Measurements from ENCODE around the gene ALDH1B1.

Gene ALDH1B1

GRCh38 chr9:38367898-38368297, 24.6 kb upstream of the ALDH1B1 start:
- no peaks in the 10 kb centered on the region for H3K79me2 ChIP-seq (ENCODE audit: insufficient read depth, low read length)
- TF ChIP-seq CTCF (IDR thresholded peaks at IDR 0.05; ENCODE audit: insufficient read depth, low read length, poor library complexity, severe bottlenecking): no peak
- TF ChIP-seq EZH2phosphoT487 (conservative IDR thresholded peaks at IDR 0.05; ENCODE audit: low read length): no peak
- no peak overlapping the region for H3K4me3 ChIP-seq (ENCODE audit: insufficient read depth, low read length, poor library complexity, severe bottlenecking)

GRCh38 chr9:38368731-38369130, 23.8 kb upstream of the ALDH1B1 start:
- Histone ChIP-seq H2AFZ (ENCODE audit: low read depth, low read length, severe bottlenecking) (no peak overlapping the region), H3K4me3 (ENCODE audit: insufficient read depth, low read length, poor library complexity, severe bottlenecking) (no peak overlapping the region), H3K9me3 (ENCODE audit: insufficient read depth, low read length) (no peaks in the 10 kb centered on the region), H3K4me2 (ENCODE audit: low read depth, low read length, poor library complexity, severe bottlenecking) (no peak overlapping the region), H3K9ac (ENCODE audit: low read length) (no peak overlapping the region), H3K27ac (ENCODE audit: low read depth, low read length) (no peak overlapping the region), H3K36me3 (ENCODE audit: low read length) (no peaks in the 10 kb centered on the region), H3K9me2 (replicated peaks; ENCODE audit: insufficient read depth, low read length) (no peaks in the 10 kb centered on the region), H3F3A (ENCODE audit: insufficient read depth) (no peaks in the 10 kb centered on the region), H3K27me3 (ENCODE audit: low read length) (no peaks in the 10 kb centered on the region), H3K79me2 (ENCODE audit: insufficient read depth, low read length) (no peaks in the 10 kb centered on the region), H4K20me1 (ENCODE audit: low read depth, low read length) (no peaks in the 10 kb centered on the region)
- no peak for TF ChIP-seq CTCF (IDR thresholded peaks at IDR 0.05; ENCODE audit: insufficient read depth, low read length, poor library complexity, severe bottlenecking)
- TF ChIP-seq EZH2phosphoT487 (conservative IDR thresholded peaks at IDR 0.05; ENCODE audit: low read length): no peak

More at GRCh38 chr9:38367898-38368297, 24.6 kb upstream of the ALDH1B1 start:
- no peak overlapping the region for H3K4me2 ChIP-seq (ENCODE audit: low read depth, low read length, poor library complexity, severe bottlenecking)
- no peak overlapping the region for H2AFZ ChIP-seq (ENCODE audit: low read depth, low read length, severe bottlenecking)
- H3K9ac ChIP-seq (ENCODE audit: low read length): no peak overlapping the region
- no peaks in the 10 kb centered on the region for H4K20me1 ChIP-seq (ENCODE audit: low read depth, low read length)
- no peaks in the 10 kb centered on the region for H3K27me3 ChIP-seq (ENCODE audit: low read length)
- no peaks in the 10 kb centered on the region for H3K9me2 ChIP-seq (replicated peaks; ENCODE audit: insufficient read depth, low read length)
- H3K27ac ChIP-seq (ENCODE audit: low read depth, low read length): no peak overlapping the region
- H3K9me3 ChIP-seq (ENCODE audit: insufficient read depth, low read length): no peaks in the 10 kb centered on the region
- no peaks in the 10 kb centered on the region for H3K36me3 ChIP-seq (ENCODE audit: low read length)
- no peaks in the 10 kb centered on the region for H3F3A ChIP-seq (ENCODE audit: insufficient read depth)

- TF ChIP-seq CTCF (IDR thresholded peaks at IDR 0.05; ENCODE audit: insufficient read depth, low read length, poor library complexity, severe bottlenecking) (no peak), EZH2phosphoT487 (conservative IDR thresholded peaks at IDR 0.05; ENCODE audit: low read length) (no peak)
- Histone ChIP-seq H3K9me3 (ENCODE audit: insufficient read depth, low read length) (no peaks in the 10 kb centered on the region), H3K4me2 (ENCODE audit: low read depth, low read length, poor library complexity, severe bottlenecking) (no peak overlapping the region), H3K36me3 (ENCODE audit: low read length) (no peaks in the 10 kb centered on the region), H3K4me3 (ENCODE audit: insufficient read depth, low read length, poor library complexity, severe bottlenecking) (no peak overlapping the region), H3K27me3 (ENCODE audit: low read length) (no peaks in the 10 kb centered on the region), H3K79me2 (ENCODE audit: insufficient read depth, low read length) (no peaks in the 10 kb centered on the region), H3K27ac (ENCODE audit: low read depth, low read length) (no peak overlapping the region), H4K20me1 (ENCODE audit: low read depth, low read length) (no peaks in the 10 kb centered on the region), H3F3A (ENCODE audit: insufficient read depth) (no peaks in the 10 kb centered on the region), H3K9ac (ENCODE audit: low read length) (no peak overlapping the region), H2AFZ (ENCODE audit: low read depth, low read length, severe bottlenecking) (no peak overlapping the region), H3K9me2 (replicated peaks; ENCODE audit: insufficient read depth, low read length) (no peaks in the 10 kb centered on the region)
These were observed 22.3 kb upstream of the ALDH1B1 start for GRCh38 chr9:38370176-38370575.

Measured in SU-DHL-6 (cell line).